SK-N-SH (cell line): ENCODE measurements around the gene CBS. TPM values are rescaled to one million over a fixed set of nuclear protein-coding genes. Genes with fewer than 3 reads are reported as not detected.

Experiments used
- CTCF ChIA-PET: fragments of 300-600, 350-600 bp; formaldehyde crosslinking; extraction: SDS; loops from one replicate; lab custom pipeline; 2021; lab: Yijun Ruan, JAX
- POLR2A ChIA-PET: fragments of 350-600 bp; sonication (Branson Sonifier 250); formaldehyde crosslinking; extraction: SDS; loops from one replicate; lab custom pipeline; 2020; ENCODE audit warnings: antibody characterized with exemption, inconsistent platforms; lab: Yijun Ruan, JAX
- DNase-seq: peaks from one replicate; pipeline ENCODE4 v3.0.0; 2012
- H2AFZ ChIP-seq: fragments of 200-600 bp; sonication (generic); 2 replicates; pipeline ENCODE4 v1.8.1; 2016; ENCODE audit warnings: antibody characterized with exemption, mild to moderate bottlenecking, low read depth
- H3F3A ChIP-seq: fragments of 200-600 bp; sonication (generic); replicated peaks from 2 replicates; pipeline ENCODE3; 2016; ENCODE audit warnings: antibody characterized with exemption, mild to moderate bottlenecking; ENCODE audit not compliant: insufficient read depth
- H3K27ac ChIP-seq, 2 experiments: fragments of 200-500 bp in 1 of 2; fragments of 200-600 bp in 1 of 2; sonication (Bioruptor generic) in 1 of 2; sonication (generic), shearing (Covaris generic) in 1 of 2; 2 replicates each; pipeline versions ENCODE4 v1.5.1 to v1.6.1; 2014 to 2016; ENCODE audit warnings: low read depth in 2 of 2, inconsistent platforms in 1 of 2, low read length in 1 of 2, mild to moderate bottlenecking in 1 of 2, mixed read lengths in 1 of 2
- H3K27me3 ChIP-seq: fragments of 200-600 bp; sonication (generic), shearing (Covaris generic); 2 replicates; pipeline ENCODE4 v1.6.1; 2016; ENCODE audit warnings: mixed run types; ENCODE audit not compliant: insufficient read depth
- H3K36me3 ChIP-seq, 2 experiments: fragments of 200-500 bp in 1 of 2; fragments of 200-600 bp in 1 of 2; sonication (Bioruptor generic) in 1 of 2; sonication (generic) in 1 of 2; replicated peaks in 1 of 2; 2 replicates each; pipeline versions ENCODE3 to v1.5.1; 2014 to 2016; ENCODE audit warnings: low read length in 1 of 2, mild to moderate bottlenecking in 1 of 2; ENCODE audit not compliant: insufficient read depth in 2 of 2, control insufficient read depth in 1 of 2
- H3K4me1 ChIP-seq, 2 experiments: fragments of 200-500 bp in 1 of 2; fragments of 200-600 bp in 1 of 2; sonication (Bioruptor generic) in 1 of 2; sonication (generic), shearing (Covaris generic) in 1 of 2; 2 replicates each; pipeline versions ENCODE4 v1.5.1 to v1.6.1; 2014 to 2016; ENCODE audit warnings: low read depth in 1 of 2, low read length in 1 of 2, mixed run types in 1 of 2; ENCODE audit not compliant: insufficient read depth in 2 of 2, control insufficient read depth in 1 of 2
- H3K4me2 ChIP-seq: fragments of 200-600 bp; sonication (generic), shearing (Covaris generic); 2 replicates; pipeline ENCODE4 v1.6.1; 2017; ENCODE audit warnings: mixed run types
- H3K4me3 ChIP-seq, 2 experiments: fragments of 200-500 bp in 1 of 2; fragments of 200-600 bp in 1 of 2; sonication (Bioruptor generic) in 1 of 2; sonication (generic), shearing (Covaris generic) in 1 of 2; 2 replicates each; pipeline versions ENCODE4 v1.5.1 to v1.8.1; 2014 to 2016; ENCODE audit warnings: low read depth in 2 of 2, inconsistent platforms in 1 of 2, low read length in 1 of 2, mild to moderate bottlenecking in 1 of 2, mixed read lengths in 1 of 2, moderate library complexity in 1 of 2
- H3K79me2 ChIP-seq: fragments of 200-600 bp; sonication (generic); 2 replicates; pipeline ENCODE4 v1.8.1; 2017; ENCODE audit warnings: mild to moderate bottlenecking; ENCODE audit not compliant: insufficient read depth
- H3K9ac ChIP-seq: fragments of 200-600 bp; sonication (generic); 2 replicates; pipeline ENCODE4 v1.6.1; 2017; ENCODE audit warnings: mixed run types
- H3K9me2 ChIP-seq: fragments of 200-600 bp; sonication (generic); 2 replicates; pipeline ENCODE4 v1.6.1; 2017; ENCODE audit warnings: mixed run types
- H3K9me3 ChIP-seq: fragments of 200-600 bp; sonication (generic); 2 replicates; pipeline ENCODE4 v1.6.1; 2017; ENCODE audit warnings: mixed run types, mild to moderate bottlenecking, moderate library complexity
- H4K20me1 ChIP-seq: fragments of 200-600 bp; sonication (generic); 2 replicates; pipeline ENCODE4 v1.6.1; 2017; ENCODE audit warnings: mild to moderate bottlenecking, mixed run types; ENCODE audit not compliant: insufficient read depth
- CHD2 ChIP-seq: fragments of 150-350 bp; IDR thresholded peaks from 2 replicates; pipeline ENCODE4 v1.6.1; 2018; ENCODE audit warnings: low read length; ENCODE audit not compliant: partially characterized antibody
- EP300 ChIP-seq, 2 experiments: IDR thresholded peaks; 2 replicates each; pipeline versions ENCODE4 v1.4.0 to v1.6.1; 2012; ENCODE audit warnings: borderline replicate concordance in 1 of 2, low read depth in 1 of 2, low read length in 1 of 2
- FOXJ3 ChIP-seq: sonication (generic); formaldehyde crosslinking; IDR thresholded peaks from 2 replicates; pipeline ENCODE4 v1.5.1; 2020; ENCODE audit warnings: mild to moderate bottlenecking, missing genetic modification reagents
- FOXM1 ChIP-seq: IDR thresholded peaks from 2 replicates; pipeline ENCODE4 v1.4.0; 2012; ENCODE audit warnings: low read depth, mild to moderate bottlenecking
- GABPA ChIP-seq: IDR thresholded peaks from 2 replicates; pipeline ENCODE4 v1.4.0; 2012; ENCODE audit warnings: low read depth, mild to moderate bottlenecking
- JUND ChIP-seq: IDR thresholded peaks from 2 replicates; pipeline ENCODE4 v1.4.0; 2012
- MXI1 ChIP-seq: IDR thresholded peaks from 2 replicates; pipeline ENCODE4 v1.6.1; 2012; ENCODE audit warnings: mild to moderate bottlenecking, low read depth, low read length, improper control_type of control experiment
- NRF1 ChIP-seq: IDR thresholded peaks from 2 replicates; pipeline ENCODE4 v1.6.1; 2012; ENCODE audit warnings: low read depth, mild to moderate bottlenecking, low read length
- PBX3 ChIP-seq: IDR thresholded peaks from 2 replicates; pipeline ENCODE4; 2012
- RAD21 ChIP-seq: IDR thresholded peaks from 2 replicates; pipeline ENCODE4 v1.6.1; 2012; ENCODE audit warnings: mild to moderate bottlenecking, low read length
- RXRA ChIP-seq: IDR thresholded peaks from 2 replicates; pipeline ENCODE4 v1.4.0; 2012; ENCODE audit warnings: low read depth, mild to moderate bottlenecking, borderline replicate concordance
- SIN3A ChIP-seq: IDR thresholded peaks from 2 replicates; pipeline ENCODE4 v1.6.1; 2012; ENCODE audit warnings: low read depth, mild to moderate bottlenecking, low read length, moderate library complexity, borderline replicate concordance
- SMC3 ChIP-seq: IDR thresholded peaks from 2 replicates; pipeline ENCODE4 v1.6.1; 2012; ENCODE audit warnings: low read depth, low read length, improper control_type of control experiment
- TCF12 ChIP-seq: IDR thresholded peaks from 2 replicates; pipeline ENCODE4 v1.4.0; 2012
- YY1 ChIP-seq: IDR thresholded peaks from 2 replicates; pipeline ENCODE4 v1.4.0; 2012; ENCODE audit warnings: low read depth, mild to moderate bottlenecking
- ZBTB33 ChIP-seq: IDR thresholded peaks from 2 replicates; pipeline ENCODE4 v1.4.0; 2012; ENCODE audit warnings: low read depth, borderline replicate concordance
- WGBS: methylation state at CpG from one replicate; pipeline ENCODE4 v1.1.6; 2017; ENCODE audit warnings: low lambda C conversion rate; 5-methylcytosine and 5-hydroxymethylcytosine counted together
- polyA plus RNA-seq, 3 experiments: library from polyadenylated mRNA; depleted of rRNA; stranded (reverse); fragments of >200 nt; gene quantifications; 2 replicates each; pipeline ENCODE4 v1.2.3, GENCODE V29; 2012
- TF ChIP-seq, protein P1 (sequence below): fragments of 150-350 bp; IDR thresholded peaks from 2 replicates; pipeline ENCODE4 v1.6.1; 2017; ENCODE audit warnings: antibody characterized with exemption, low read length, low read depth, borderline replicate concordance
- TF ChIP-seq, protein P2 (sequence below): fragments of 200-600 bp; sonication (generic); IDR thresholded peaks from 2 replicates; pipeline ENCODE4 v1.6.1; 2017; ENCODE audit warnings: antibody characterized with exemption, mild to moderate bottlenecking, moderate library complexity
- TF ChIP-seq, protein P3 (sequence below): IDR thresholded peaks from 2 replicates; pipeline ENCODE4 v1.4.0; 2012; ENCODE audit warnings: low read depth, borderline replicate concordance

CBS gene
- polyA plus RNA-seq, 1 of the 3 experiments (the other 2 are of a cell fraction) = 15.1 TPM

GRCh38 chr21:43024439-43025136 is 51.0 kb downstream of the CBS start (continued):
- TF ChIP-seq RXRA = no peak
- no peak for TF ChIP-seq JUND
- TF ChIP-seq PBX3 = no peak

- Histone ChIP-seq H3K9me3 (no peaks in the 10 kb centered on the region), H3K79me2 (no peaks in the 10 kb centered on the region), H3K9me2 (no peaks in the 10 kb centered on the region), H3F3A (no peaks in the 10 kb centered on the region), H3K4me2 (no peak overlapping the region), H3K4me3 (no peak overlapping the region), H3K9ac (no peak overlapping the region), H3K27ac (no peak overlapping the region), H3K36me3 (peaks cover 2 to 4% of the 10 kb centered on the region in 2 experiments), H2AFZ (no peak overlapping the region), H3K4me1 (no peaks in the 10 kb centered on the region; a peak in 1 of 4 replicates), H4K20me1 (no peaks in the 10 kb centered on the region), H3K27me3 (no peaks in the 10 kb centered on the region)
- 98% methylated on average over 8 of the region's 8 CpGs for WGBS
- DNase-seq = no peak
- ChIA-PET CTCF (no interaction called here), POLR2A (no interaction called here)
- TF ChIP-seq JUND (no peak), MXI1 (no peak), CHD2 (no peak), FOXJ3 (CRISPR knock-in tag) (no peak), RAD21 (no peak), EP300 (IDR thresholded peaks at IDR 0.05; ENCODE audit: borderline replicate concordance in 1 of 2, low read depth in 1 of 2, low read length in 1 of 2) (no peak), NRF1 (no peak), SMC3 (no peak), GABPA (no peak), RXRA (no peak), FOXM1 (no peak), PBX3 (no peak), TCF12 (no peak), ZBTB33 (no peak), YY1 (no peak), SIN3A (no peak)
- TF ChIP-seq, protein P1, sequence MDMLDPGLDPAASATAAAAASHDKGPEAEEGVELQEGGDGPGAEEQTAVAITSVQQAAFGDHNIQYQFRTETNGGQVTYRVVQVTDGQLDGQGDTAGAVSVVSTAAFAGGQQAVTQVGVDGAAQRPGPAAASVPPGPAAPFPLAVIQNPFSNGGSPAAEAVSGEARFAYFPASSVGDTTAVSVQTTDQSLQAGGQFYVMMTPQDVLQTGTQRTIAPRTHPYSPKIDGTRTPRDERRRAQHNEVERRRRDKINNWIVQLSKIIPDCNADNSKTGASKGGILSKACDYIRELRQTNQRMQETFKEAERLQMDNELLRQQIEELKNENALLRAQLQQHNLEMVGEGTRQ = no peak
- TF ChIP-seq, protein P2, sequence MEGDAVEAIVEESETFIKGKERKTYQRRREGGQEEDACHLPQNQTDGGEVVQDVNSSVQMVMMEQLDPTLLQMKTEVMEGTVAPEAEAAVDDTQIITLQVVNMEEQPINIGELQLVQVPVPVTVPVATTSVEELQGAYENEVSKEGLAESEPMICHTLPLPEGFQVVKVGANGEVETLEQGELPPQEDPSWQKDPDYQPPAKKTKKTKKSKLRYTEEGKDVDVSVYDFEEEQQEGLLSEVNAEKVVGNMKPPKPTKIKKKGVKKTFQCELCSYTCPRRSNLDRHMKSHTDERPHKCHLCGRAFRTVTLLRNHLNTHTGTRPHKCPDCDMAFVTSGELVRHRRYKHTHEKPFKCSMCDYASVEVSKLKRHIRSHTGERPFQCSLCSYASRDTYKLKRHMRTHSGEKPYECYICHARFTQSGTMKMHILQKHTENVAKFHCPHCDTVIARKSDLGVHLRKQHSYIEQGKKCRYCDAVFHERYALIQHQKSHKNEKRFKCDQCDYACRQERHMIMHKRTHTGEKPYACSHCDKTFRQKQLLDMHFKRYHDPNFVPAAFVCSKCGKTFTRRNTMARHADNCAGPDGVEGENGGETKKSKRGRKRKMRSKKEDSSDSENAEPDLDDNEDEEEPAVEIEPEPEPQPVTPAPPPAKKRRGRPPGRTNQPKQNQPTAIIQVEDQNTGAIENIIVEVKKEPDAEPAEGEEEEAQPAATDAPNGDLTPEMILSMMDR = no peak
- TF ChIP-seq, protein P3, sequence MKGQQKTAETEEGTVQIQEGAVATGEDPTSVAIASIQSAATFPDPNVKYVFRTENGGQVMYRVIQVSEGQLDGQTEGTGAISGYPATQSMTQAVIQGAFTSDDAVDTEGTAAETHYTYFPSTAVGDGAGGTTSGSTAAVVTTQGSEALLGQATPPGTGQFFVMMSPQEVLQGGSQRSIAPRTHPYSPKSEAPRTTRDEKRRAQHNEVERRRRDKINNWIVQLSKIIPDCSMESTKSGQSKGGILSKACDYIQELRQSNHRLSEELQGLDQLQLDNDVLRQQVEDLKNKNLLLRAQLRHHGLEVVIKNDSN = no peak
These were observed 52.5 kb downstream of the CBS start for GRCh38 chr21:43023175-43023574.
